ENCODE measurements around the gene QKI. TPM values are rescaled to one million over a fixed set of nuclear protein-coding genes. Genes with fewer than 3 reads are reported as not detected.

The QKI gene
- polyA plus RNA-seq, 2 donors: 5.6 to 15.1 TPM

DNA sequence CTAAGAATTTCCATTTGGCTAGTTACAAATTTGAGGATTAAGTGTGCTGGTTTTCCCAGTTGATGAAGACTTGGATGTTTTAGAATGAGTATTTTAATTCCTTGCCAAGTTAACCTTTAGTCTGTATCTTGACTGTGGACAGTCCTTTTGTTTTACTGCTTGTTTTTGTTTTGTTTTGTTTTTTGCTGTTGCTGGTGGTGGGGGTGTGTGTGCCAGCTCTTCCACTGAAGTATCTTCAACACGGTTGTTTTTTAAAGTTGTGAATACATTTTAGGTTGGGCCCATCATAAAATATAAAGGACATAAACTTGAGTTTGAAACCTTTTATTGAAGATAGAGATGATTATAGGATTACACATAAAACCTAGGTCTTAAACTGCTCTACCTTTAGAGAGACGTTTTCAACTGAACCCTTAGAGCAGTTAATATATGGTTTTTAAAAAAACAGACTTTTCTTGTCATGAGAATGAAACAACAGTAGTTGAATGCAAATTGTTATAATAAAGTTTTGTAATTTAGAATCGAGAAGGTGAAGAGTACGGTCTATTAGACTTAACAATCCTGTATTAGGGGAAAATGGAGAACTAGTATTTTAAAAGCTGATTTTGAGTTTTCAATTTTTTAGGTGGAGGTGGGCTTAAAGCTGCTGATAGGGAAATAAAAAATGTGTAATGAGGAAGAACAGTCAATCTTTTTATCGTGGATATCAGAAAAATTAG is 4.0 kb downstream of the QKI start:
- Histone ChIP-seq H3K4me1 (ENCODE audit: control insufficient read depth in 2 of 2, insufficient read depth in 2 of 2, low read length in 1 of 2) (no peaks in the 10 kb centered on the region), H3K9me3 (ENCODE audit: control insufficient read depth in 2 of 2, insufficient read depth in 1 of 2, low read depth in 1 of 2, low read length in 1 of 2) (no peaks in the 10 kb centered on the region), H3K4me3 (ENCODE audit: low read depth in 1 of 2, low read length in 2 of 2) (peak overlapping the region in 1 of 2 donors; percentile 19), H3K27me3 (ENCODE audit: control insufficient read depth in 1 of 2, insufficient read depth in 2 of 2, low read length in 2 of 2) (no peaks in the 10 kb centered on the region), H3K27ac (ENCODE audit: low read depth in 2 of 2, low read length in 1 of 2) (peak overlapping the region; percentile 60 to 67), H3K36me3 (ENCODE audit: control insufficient read depth in 2 of 2, insufficient read depth in 2 of 2, low read length in 1 of 2) (no peaks in the 10 kb centered on the region)
- 26 to 29% methylated on average over 5 of the region's 5 CpGs for WGBS, 2 donors

DNA sequence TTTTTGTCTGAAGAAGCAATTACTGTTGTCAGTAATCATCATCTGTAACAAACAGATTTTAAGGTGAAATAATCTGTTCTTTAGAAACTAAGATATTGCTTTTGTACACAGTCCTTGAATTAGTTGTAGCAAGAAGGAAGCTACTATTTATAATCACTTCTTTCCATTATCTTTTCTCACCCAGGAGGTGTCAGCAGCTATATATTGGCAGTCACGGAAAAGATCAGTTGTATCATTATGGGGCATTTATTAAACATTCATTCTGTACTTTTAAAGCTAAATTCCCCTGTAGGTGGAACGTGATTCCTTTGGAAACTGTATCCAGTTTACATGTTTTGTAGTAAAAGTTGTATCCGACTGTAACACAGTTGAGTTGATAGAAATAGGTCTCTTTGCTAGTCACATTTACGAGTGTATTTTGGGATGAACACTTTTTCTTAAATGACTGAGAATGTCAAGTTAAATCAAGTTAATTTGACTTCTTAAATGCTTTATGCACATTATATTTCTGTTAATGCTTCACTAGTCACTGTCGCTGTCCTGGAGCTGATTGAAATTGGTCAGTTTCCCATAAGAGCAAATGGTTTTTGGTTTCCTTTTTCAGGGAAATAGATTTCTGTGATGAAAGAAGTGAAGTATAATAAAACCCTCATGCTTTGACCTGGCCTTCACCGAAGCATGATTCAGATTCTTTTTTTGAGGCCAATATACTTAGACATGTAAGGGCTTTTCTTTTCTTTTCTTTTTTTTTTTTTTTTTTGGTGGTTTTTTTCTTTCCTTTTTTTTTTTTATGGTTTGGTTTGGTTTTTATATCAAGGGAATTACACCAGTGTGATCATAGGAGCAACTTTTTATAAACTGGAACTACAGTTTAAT is 5.1 kb downstream of the QKI start:
- no peaks in the 10 kb centered on the region for H3K27me3 ChIP-seq (ENCODE audit: control insufficient read depth in 1 of 2, insufficient read depth in 2 of 2, low read length in 2 of 2)
- H3K4me3 ChIP-seq (ENCODE audit: low read depth in 1 of 2, low read length in 2 of 2): peak overlapping the region in 1 of 2 donors; percentile 22
- 16 to 24% methylated on average over 6 of the region's 6 CpGs for WGBS, 2 donors
- no peaks in the 10 kb centered on the region for H3K9me3 ChIP-seq (ENCODE audit: control insufficient read depth in 2 of 2, insufficient read depth in 1 of 2, low read depth in 1 of 2, low read length in 1 of 2)
- no peaks in the 10 kb centered on the region for H3K36me3 ChIP-seq (ENCODE audit: control insufficient read depth in 2 of 2, insufficient read depth in 2 of 2, low read length in 1 of 2)
- H3K4me1 ChIP-seq (ENCODE audit: control insufficient read depth in 2 of 2, insufficient read depth in 2 of 2, low read length in 1 of 2): no peaks in the 10 kb centered on the region
- H3K27ac ChIP-seq (ENCODE audit: low read depth in 2 of 2, low read length in 1 of 2): no peak overlapping the region

DNA sequence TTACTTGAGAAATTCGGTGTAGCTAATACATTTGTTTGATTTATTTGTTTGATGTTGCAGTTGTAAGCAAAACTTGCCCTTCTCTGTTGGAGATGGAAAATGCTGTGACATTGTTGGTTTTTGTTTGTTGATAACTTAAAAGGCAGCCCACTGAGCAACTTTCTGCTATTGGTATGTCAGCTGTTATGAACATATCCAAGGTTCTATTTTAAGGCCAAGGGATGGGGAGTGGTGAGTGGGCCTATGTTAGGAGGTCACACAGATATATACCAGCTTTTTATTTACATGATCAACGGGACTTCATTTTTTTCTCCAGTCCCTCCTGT is 5.7 kb downstream of the QKI start:
- no peaks in the 10 kb centered on the region for H3K4me1 ChIP-seq (ENCODE audit: control insufficient read depth in 2 of 2, insufficient read depth in 2 of 2, low read length in 1 of 2)
- 24 to 31% methylated on average over 2 of the region's 2 CpGs for WGBS, 2 donors
- no peak overlapping the region for H3K4me3 ChIP-seq (ENCODE audit: low read depth in 1 of 2, low read length in 2 of 2)

DNA sequence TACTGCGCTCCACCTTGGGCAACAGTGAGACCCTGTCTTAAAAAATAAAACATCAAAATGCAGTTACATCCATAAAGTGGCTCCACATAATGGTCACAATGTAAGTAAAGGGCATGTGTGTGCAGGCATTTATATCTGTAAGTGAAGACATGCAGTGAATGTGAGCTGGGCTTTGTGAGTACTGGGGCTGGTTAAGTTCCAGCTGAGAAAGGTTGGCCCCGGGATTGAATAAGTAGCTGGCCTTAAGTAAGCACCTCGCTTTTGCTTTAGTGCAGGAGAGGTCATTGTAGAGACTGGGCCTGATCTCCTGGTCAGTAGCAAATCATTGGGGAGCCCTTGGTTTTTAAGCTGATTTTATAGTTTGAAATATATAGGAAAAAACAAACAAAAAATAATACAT is 8.0 kb downstream of the QKI start:
- WGBS, 2 donors: 83 to 84% methylated on average over 3 of the region's 3 CpGs
- no peak overlapping the region for H3K4me3 ChIP-seq (ENCODE audit: low read depth in 1 of 2, low read length in 2 of 2)
- H3K27me3 ChIP-seq (ENCODE audit: control insufficient read depth in 1 of 2, insufficient read depth in 2 of 2, low read length in 2 of 2): no peaks in the 10 kb centered on the region
- no peaks in the 10 kb centered on the region for H3K9me3 ChIP-seq (ENCODE audit: control insufficient read depth in 2 of 2, insufficient read depth in 1 of 2, low read depth in 1 of 2, low read length in 1 of 2)
- H3K27ac ChIP-seq (ENCODE audit: low read depth in 2 of 2, low read length in 1 of 2): no peak overlapping the region
- no peaks in the 10 kb centered on the region for H3K4me1 ChIP-seq (ENCODE audit: control insufficient read depth in 2 of 2, insufficient read depth in 2 of 2, low read length in 1 of 2)
- no peaks in the 10 kb centered on the region for H3K36me3 ChIP-seq (ENCODE audit: control insufficient read depth in 2 of 2, insufficient read depth in 2 of 2, low read length in 1 of 2)

More for the DNA sequence above, 5.7 kb downstream of the QKI start:
- no peaks in the 10 kb centered on the region for H3K27me3 ChIP-seq (ENCODE audit: control insufficient read depth in 1 of 2, insufficient read depth in 2 of 2, low read length in 2 of 2)
- no peak overlapping the region for H3K27ac ChIP-seq (ENCODE audit: low read depth in 2 of 2, low read length in 1 of 2)
- H3K36me3 ChIP-seq (ENCODE audit: control insufficient read depth in 2 of 2, insufficient read depth in 2 of 2, low read length in 1 of 2): no peaks in the 10 kb centered on the region
- H3K9me3 ChIP-seq (ENCODE audit: control insufficient read depth in 2 of 2, insufficient read depth in 1 of 2, low read depth in 1 of 2, low read length in 1 of 2): no peaks in the 10 kb centered on the region

DNA sequence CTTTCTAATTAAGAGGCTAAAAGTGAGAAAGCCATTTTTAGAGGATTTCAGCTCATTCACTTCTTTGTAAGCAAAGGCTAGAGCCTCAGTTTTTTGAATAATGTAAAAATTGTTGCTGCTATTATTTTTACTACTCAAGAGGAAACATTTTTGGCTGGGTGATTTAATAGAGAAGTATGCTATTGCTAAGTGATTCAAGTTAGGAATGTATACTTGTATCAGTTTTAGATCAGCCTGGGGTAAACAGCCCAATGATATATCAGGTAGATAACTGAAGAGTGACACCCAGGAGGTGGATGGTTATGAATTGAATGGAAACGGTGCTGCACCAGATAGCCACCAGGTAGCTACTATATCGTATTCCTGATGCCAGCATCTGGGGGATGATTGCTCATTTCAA is 9.2 kb downstream of the QKI start:
- H3K9me3 ChIP-seq (ENCODE audit: control insufficient read depth in 2 of 2, insufficient read depth in 1 of 2, low read depth in 1 of 2, low read length in 1 of 2): no peaks in the 10 kb centered on the region
- 65 to 72% methylated on average over 2 of the region's 2 CpGs for WGBS, 2 donors
- H3K36me3 ChIP-seq (ENCODE audit: control insufficient read depth in 2 of 2, insufficient read depth in 2 of 2, low read length in 1 of 2): no peaks in the 10 kb centered on the region
- H3K27ac ChIP-seq (ENCODE audit: low read depth in 2 of 2, low read length in 1 of 2): no peak overlapping the region
- no peaks in the 10 kb centered on the region for H3K27me3 ChIP-seq (ENCODE audit: control insufficient read depth in 1 of 2, insufficient read depth in 2 of 2, low read length in 2 of 2)
- H3K4me1 ChIP-seq (ENCODE audit: control insufficient read depth in 2 of 2, insufficient read depth in 2 of 2, low read length in 1 of 2): no peaks in the 10 kb centered on the region
- H3K4me3 ChIP-seq (ENCODE audit: low read depth in 1 of 2, low read length in 2 of 2): no peak overlapping the region

DNA sequence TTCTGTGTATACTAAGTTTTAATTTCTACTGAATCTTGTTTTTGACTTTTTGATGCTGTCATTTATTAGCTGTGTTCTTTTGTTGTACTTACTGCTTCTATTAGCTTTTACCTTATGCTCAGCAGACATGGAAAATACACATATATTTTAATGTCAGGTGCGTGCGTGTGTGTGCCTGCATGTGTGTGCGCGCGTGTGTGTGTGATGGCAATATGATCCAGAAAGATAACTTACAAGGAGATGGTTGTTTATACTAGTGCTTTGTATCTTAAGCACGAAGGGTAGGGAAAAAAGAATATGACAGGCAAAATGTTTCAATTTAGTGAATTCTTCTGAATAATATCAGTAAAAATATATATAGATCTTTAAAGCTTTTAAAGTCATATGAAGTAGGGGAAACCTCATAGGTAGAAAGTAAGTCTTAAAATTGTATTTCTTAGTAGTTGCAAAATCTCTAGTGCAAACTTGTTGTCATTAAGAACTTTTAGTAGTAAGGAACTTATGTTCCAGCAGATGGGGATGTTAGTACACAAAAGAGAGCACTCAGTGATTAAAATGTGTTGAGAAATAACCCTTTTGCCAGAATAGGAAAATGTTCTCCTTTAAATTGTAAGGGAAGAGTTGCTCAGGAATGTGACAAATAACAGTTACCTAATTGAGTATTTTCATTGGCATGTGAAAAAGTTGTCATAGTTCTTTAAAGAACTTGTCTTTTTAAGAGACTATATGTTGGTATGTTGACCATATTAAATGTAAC is 13.2 kb downstream of the QKI start:
- 75 to 80% methylated on average over 6 of the region's 6 CpGs for WGBS, 2 donors
- Histone ChIP-seq H3K27ac (ENCODE audit: low read depth in 2 of 2, low read length in 1 of 2) (no peak overlapping the region), H3K4me1 (ENCODE audit: control insufficient read depth in 2 of 2, insufficient read depth in 2 of 2, low read length in 1 of 2) (no peaks in the 10 kb centered on the region)

DNA sequence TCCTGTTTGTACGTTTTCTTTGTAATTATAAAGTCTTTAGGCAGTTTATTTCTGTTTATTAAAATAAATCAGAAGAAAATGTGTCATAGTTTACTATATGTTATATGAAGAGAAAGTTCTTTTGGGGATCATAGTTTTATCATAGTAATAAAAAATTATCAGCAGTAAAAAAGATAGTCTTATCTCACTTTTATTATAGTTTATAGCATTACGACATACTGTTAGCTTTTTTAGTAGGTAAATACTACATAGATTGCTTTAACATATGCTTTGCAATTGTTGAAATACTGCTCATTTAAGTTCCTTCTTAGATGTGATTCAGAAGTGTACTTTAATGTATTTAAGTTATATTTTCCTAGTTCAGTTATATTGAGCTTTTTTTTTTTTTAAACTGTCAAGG is 13.9 kb downstream of the QKI start:
- no peak overlapping the region for H3K4me3 ChIP-seq (ENCODE audit: low read depth in 1 of 2, low read length in 2 of 2)
- no peaks in the 10 kb centered on the region for H3K4me1 ChIP-seq (ENCODE audit: control insufficient read depth in 2 of 2, insufficient read depth in 2 of 2, low read length in 1 of 2)
- no peak overlapping the region for H3K27ac ChIP-seq (ENCODE audit: low read depth in 2 of 2, low read length in 1 of 2)
- no peaks in the 10 kb centered on the region for H3K36me3 ChIP-seq (ENCODE audit: control insufficient read depth in 2 of 2, insufficient read depth in 2 of 2, low read length in 1 of 2)
- no peaks in the 10 kb centered on the region for H3K27me3 ChIP-seq (ENCODE audit: control insufficient read depth in 1 of 2, insufficient read depth in 2 of 2, low read length in 2 of 2)
- no peaks in the 10 kb centered on the region for H3K9me3 ChIP-seq (ENCODE audit: control insufficient read depth in 2 of 2, insufficient read depth in 1 of 2, low read depth in 1 of 2, low read length in 1 of 2)
- 51 to 70% methylated on average over 2 of the region's 2 CpGs for WGBS, 2 donors

More for the DNA sequence above, 13.2 kb downstream of the QKI start:
- H3K27me3 ChIP-seq (ENCODE audit: control insufficient read depth in 1 of 2, insufficient read depth in 2 of 2, low read length in 2 of 2): no peaks in the 10 kb centered on the region
- no peaks in the 10 kb centered on the region for H3K9me3 ChIP-seq (ENCODE audit: control insufficient read depth in 2 of 2, insufficient read depth in 1 of 2, low read depth in 1 of 2, low read length in 1 of 2)
- H3K36me3 ChIP-seq (ENCODE audit: control insufficient read depth in 2 of 2, insufficient read depth in 2 of 2, low read length in 1 of 2): no peaks in the 10 kb centered on the region
- no peak overlapping the region for H3K4me3 ChIP-seq (ENCODE audit: low read depth in 1 of 2, low read length in 2 of 2)

DNA sequence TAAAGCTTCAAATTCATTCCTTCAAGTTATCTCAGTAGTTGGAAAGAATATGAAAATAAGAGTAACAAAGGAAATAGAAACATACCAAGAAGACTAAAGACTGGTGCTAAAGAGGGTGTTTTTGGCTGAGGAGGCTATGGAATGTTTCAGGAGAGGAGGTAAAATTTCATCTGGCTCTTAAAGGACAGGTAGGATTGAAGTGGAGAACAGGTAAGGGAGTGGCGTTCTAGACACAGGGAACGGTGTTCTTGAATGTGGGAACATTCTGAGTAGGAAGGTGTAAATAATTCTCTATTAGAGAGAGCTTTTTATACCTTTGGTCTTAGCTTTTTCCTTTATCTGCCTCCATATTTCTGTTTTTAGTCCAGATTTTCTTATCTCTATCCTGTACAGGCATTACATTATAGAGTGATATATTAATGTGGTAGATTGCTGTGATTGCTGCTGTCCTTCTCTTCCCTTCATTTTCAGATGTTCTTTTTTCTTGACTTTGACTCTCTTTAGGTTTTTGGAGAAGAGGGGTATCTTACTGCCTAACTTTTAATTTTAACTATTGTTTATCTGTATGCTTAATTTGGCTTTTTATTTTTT is 15.4 kb downstream of the QKI start:
- Histone ChIP-seq H3K9me3 (ENCODE audit: control insufficient read depth in 2 of 2, insufficient read depth in 1 of 2, low read depth in 1 of 2, low read length in 1 of 2) (no peaks in the 10 kb centered on the region), H3K4me3 (ENCODE audit: low read depth in 1 of 2, low read length in 2 of 2) (no peak overlapping the region), H3K27ac (ENCODE audit: low read depth in 2 of 2, low read length in 1 of 2) (no peak overlapping the region), H3K4me1 (ENCODE audit: control insufficient read depth in 2 of 2, insufficient read depth in 2 of 2, low read length in 1 of 2) (no peaks in the 10 kb centered on the region), H3K27me3 (ENCODE audit: control insufficient read depth in 1 of 2, insufficient read depth in 2 of 2, low read length in 2 of 2) (no peaks in the 10 kb centered on the region), H3K36me3 (ENCODE audit: control insufficient read depth in 2 of 2, insufficient read depth in 2 of 2, low read length in 1 of 2) (no peaks in the 10 kb centered on the region)
- WGBS, 2 donors: 78 to 83% methylated on average over 2 of the region's 2 CpGs

DNA sequence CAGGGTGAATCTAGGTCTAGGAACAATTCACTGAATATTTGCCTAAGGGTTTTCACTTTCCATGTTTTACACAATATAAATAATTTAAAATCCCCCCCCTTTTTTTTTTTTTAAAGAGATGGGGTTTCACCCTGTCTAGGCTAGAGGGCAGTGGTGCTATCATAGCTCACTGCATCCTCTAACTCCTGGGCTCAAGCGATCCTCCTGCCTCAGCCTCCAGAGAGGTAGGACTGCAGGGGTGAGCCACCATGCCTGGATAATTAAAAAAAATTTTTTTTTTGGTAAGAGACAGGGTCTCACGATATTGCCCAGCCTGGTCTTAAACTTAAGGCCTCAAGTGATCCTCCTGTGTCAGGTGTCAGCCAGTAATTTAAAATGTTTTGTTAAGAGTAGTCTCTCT is 17.8 kb downstream of the QKI start:
- H3K4me1 ChIP-seq (ENCODE audit: control insufficient read depth in 2 of 2, insufficient read depth in 2 of 2, low read length in 1 of 2): no peaks in the 10 kb centered on the region
- WGBS, 2 donors: 84 to 95% methylated on average over 2 of the region's 2 CpGs
- H3K36me3 ChIP-seq (ENCODE audit: control insufficient read depth in 2 of 2, insufficient read depth in 2 of 2, low read length in 1 of 2): no peaks in the 10 kb centered on the region
- H3K4me3 ChIP-seq (ENCODE audit: low read depth in 1 of 2, low read length in 2 of 2): no peak overlapping the region
- H3K27me3 ChIP-seq (ENCODE audit: control insufficient read depth in 1 of 2, insufficient read depth in 2 of 2, low read length in 2 of 2): no peaks in the 10 kb centered on the region
- no peaks in the 10 kb centered on the region for H3K9me3 ChIP-seq (ENCODE audit: control insufficient read depth in 2 of 2, insufficient read depth in 1 of 2, low read depth in 1 of 2, low read length in 1 of 2)
- H3K27ac ChIP-seq (ENCODE audit: low read depth in 2 of 2, low read length in 1 of 2): no peak overlapping the region

Data from esophagus (tissue), 2 donors.